Right lobe of liver (tissue), 6 donors: ENCODE measurements around the gene AKT1S1. TPM values are rescaled to one million over a fixed set of nuclear protein-coding genes. Genes with fewer than 3 reads are reported as not detected.

Experiments used
- ATAC-seq, 4 donors: fragments of 200-7000 bp; cut with Tn5 transposase; one replicate each; pipeline ENCODE4 v1.9.1; 2020; ENCODE audit warnings: mild to moderate bottlenecking in 4 of 4, moderate library complexity in 4 of 4
- DNase-seq, 3 donors: peaks; one replicate each; pipeline ENCODE4 v3.0.0-alpha.2; 2020
- H3K27ac ChIP-seq, 3 donors: fragments of 200-600 bp; one replicate each; pipeline ENCODE4 v1.8.0; 2022
- H3K27me3 ChIP-seq, 2 donors: fragments of 200-600 bp; one replicate each; pipeline ENCODE4 v1.8.0; 2022
- H3K36me3 ChIP-seq, 4 donors: fragments of 200-600 bp; sonication (generic) in 1 of 4; one replicate each; pipeline versions ENCODE4 v1.5.1 to v1.8.0; 2017 to 2022; ENCODE audit warnings: control low read depth in 1 of 4
- H3K4me1 ChIP-seq, 4 donors: fragments of 200-600 bp; sonication (generic) in 1 of 4; one replicate each; pipeline versions ENCODE4 v1.5.1 to v1.8.0; 2017 to 2022; ENCODE audit warnings: control low read depth in 1 of 4
- H3K4me3 ChIP-seq, 3 donors: fragments of 200-600 bp; one replicate each; pipeline ENCODE4 v1.8.0; 2022
- H3K9me3 ChIP-seq, 4 donors: fragments of 200-600 bp; sonication (generic) in 1 of 4; one replicate each; pipeline versions ENCODE4 v1.5.1 to v1.8.0; 2017 to 2022; ENCODE audit warnings: control low read depth in 1 of 4
- CTCF ChIP-seq, 4 donors: fragments of 200-600 bp in 3 of 4; fragments of 450-650 bp in 1 of 4; IDR thresholded peaks; one replicate each; pipeline versions ENCODE4 v1.5.1 to v1.8.0; 2016 to 2022; ENCODE audit warnings: antibody characterized with exemption in 4 of 4, mild to moderate bottlenecking in 2 of 4
- POLR2A ChIP-seq: fragments of 450-650 bp; IDR thresholded peaks from one replicate; pipeline ENCODE4 v1.6.1; 2017; ENCODE audit warnings: antibody characterized with exemption, mild to moderate bottlenecking
- WGBS: methylation state at CpG from one replicate; pipeline ENCODE4 v1.1.6; 2018; ENCODE audit warnings: low coverage, low lambda C conversion rate; ENCODE audit not compliant: insufficient coverage; ENCODE audit errors: missing lambda C conversion rate; 5-methylcytosine and 5-hydroxymethylcytosine counted together
- intact Hi-C, 2 donors: fragments of 100-400 bp; cut with DNase I; formaldehyde crosslinking; loops; one replicate each; pipeline versions ENCODE4 v1.11.2 to v1.14.1; 2022
- total RNA-seq, 6 experiments: library from RNA; depleted of rRNA in 2 of 6; stranded (reverse); fragments of >200 nt in 2 of 6; fragmentation: NEBNext Ultra II Directional in 3 of 6; extraction: Animal tissue kit (Norgen Biotek cat#: 25700) in 3 of 6; gene quantifications; one replicate each; pipeline versions ENCODE4 v1.1.0 to v1.2.4, GENCODE V29; 2016 to 2023
- donor health status: DM: no; HTN: yes; CAD: no.
- donor health status: DM: no; HTN: no; CAD: no.
- donor health status: DM: no; HTN: no; CAD: no.
- donor health status: DM: no; HTN: yes; CAD: no.
- donor health status: DM: no; HTN: yes; CAD: no.

Gene AKT1S1
- total RNA-seq, 6 experiments from 2014 or later, result 18.2 to 27.0 (median 22.4) TPM

- Histone ChIP-seq H3K4me3 (no peak overlapping the region), H3K4me1 (no peaks in the 10 kb centered on the region), H3K27me3 (no peaks in the 10 kb centered on the region), H3K9me3 (no peaks in the 10 kb centered on the region), H3K27ac (no peak overlapping the region), H3K36me3 (peaks cover 0 to 13% (median 5%) of the 10 kb centered on the region in 4 donors)
- intact Hi-C loops, result no loop called here
- 100% methylated on average over 1 of the region's 3 CpGs for WGBS
- TF ChIP-seq POLR2A (no peak), CTCF (IDR thresholded peaks at IDR 0.05) (no peak)
- no peak for ATAC-seq
- no peak for DNase-seq
Observed at GRCh38 chr19:49843265-49843664, 33.9 kb downstream of the AKT1S1 start.

DNA sequence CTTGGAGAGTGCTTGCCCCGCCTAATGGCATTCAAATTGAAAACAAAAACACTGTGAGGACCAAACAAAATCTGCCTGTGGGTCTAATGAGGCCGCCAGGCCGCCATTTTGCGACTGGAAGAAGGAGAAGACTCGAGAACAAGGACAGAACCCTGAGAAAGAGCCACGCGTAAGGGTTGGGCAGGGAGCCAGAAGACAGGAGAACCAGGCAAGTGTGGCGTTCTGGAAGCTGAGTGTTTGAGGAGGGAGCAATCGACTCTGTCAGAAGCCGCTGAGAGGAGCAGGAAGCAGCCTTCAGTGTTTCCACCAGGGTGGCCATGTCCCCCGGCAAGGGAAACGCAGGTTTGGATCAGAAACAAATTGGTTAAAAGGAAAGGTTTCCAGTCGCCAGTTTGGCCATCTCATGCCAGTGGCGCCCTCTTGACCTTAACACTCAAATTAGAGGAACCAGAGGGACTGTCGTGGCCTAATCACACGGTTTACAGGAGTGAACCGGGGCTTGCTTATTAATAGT lies 36.4 kb downstream of the AKT1S1 start:
- Histone ChIP-seq H3K27me3 (no peaks in the 10 kb centered on the region), H3K36me3 (peaks cover 0 to 18% (median 6%) of the 10 kb centered on the region in 4 donors), H3K4me3 (no peak overlapping the region), H3K27ac (no peak overlapping the region), H3K9me3 (no peaks in the 10 kb centered on the region), H3K4me1 (no peaks in the 10 kb centered on the region)
- WGBS, result 93% methylated on average over 15 of the region's 17 CpGs
- TF ChIP-seq CTCF (IDR thresholded peaks at IDR 0.05), result no peak
- TF ChIP-seq POLR2A, result no peak
- intact Hi-C loops, result no loop called here
- ATAC-seq (no peak), DNase-seq (peak in 1 of 3 donors; percentile 42)

GRCh38 chr19:49840321-49840720 lies 36.8 kb downstream of the AKT1S1 start:
- Histone ChIP-seq H3K27me3 (no peaks in the 10 kb centered on the region), H3K36me3 (peaks cover 0 to 19% (median 6%) of the 10 kb centered on the region in 4 donors), H3K27ac (no peak overlapping the region), H3K4me3 (no peak overlapping the region), H3K9me3 (no peaks in the 10 kb centered on the region), H3K4me1 (no peaks in the 10 kb centered on the region)
- DNase-seq (no peak), ATAC-seq (no peak)
- intact Hi-C loops, result no loop called here
- TF ChIP-seq CTCF (IDR thresholded peaks at IDR 0.05) (no peak), POLR2A (no peak)
- 88% methylated on average over 11 of the region's 11 CpGs for WGBS

- H3K27me3 ChIP-seq, result no peaks in the 10 kb centered on the region
- no peak overlapping the region for H3K4me3 ChIP-seq
- TF ChIP-seq POLR2A (no peak), CTCF (IDR thresholded peaks at IDR 0.05) (no peak)
- no peak for DNase-seq
- peaks cover 0 to 25% (median 6%) of the 10 kb centered on the region in 4 donors for H3K36me3 ChIP-seq
- intact Hi-C loops, result no loop called here
- no peaks in the 10 kb centered on the region for H3K9me3 ChIP-seq
- 100% methylated on average over 8 of the region's 11 CpGs for WGBS
- no peaks in the 10 kb centered on the region for H3K4me1 ChIP-seq
- H3K27ac ChIP-seq, result no peak overlapping the region
- ATAC-seq, result no peak
Observed at GRCh38 chr19:49839713-49840112, 37.4 kb downstream of the AKT1S1 start.
